GM23338 (cell line): ENCODE measurements around the gene PYM1. TPM values are rescaled to one million over a fixed set of nuclear protein-coding genes. Genes with fewer than 3 reads are reported as not detected.

Experiments
- ATAC-seq: fragments of 200-7000 bp; cut with Tn5 transposase; 3 replicates; pipeline ENCODE4 v1.9.1; 2020
- DNase-seq: peaks from one replicate; pipeline ENCODE4 v3.0.0-alpha.2; 2015; ENCODE audit warnings: low spot score
- H2AFZ ChIP-seq: fragments of 200-600 bp; sonication (generic); 2 replicates; pipeline ENCODE4 v1.8.0; 2016; ENCODE audit warnings: antibody characterized with exemption, mild to moderate bottlenecking, moderate library complexity
- H3F3A ChIP-seq: fragments of 200-600 bp; sonication (generic); replicated peaks from 2 replicates; pipeline ENCODE4 v1.8.0; 2017; ENCODE audit warnings: antibody characterized with exemption, mixed run types, low read depth
- H3K27ac ChIP-seq: fragments of 200-600 bp; sonication (generic); 2 replicates; pipeline ENCODE4 v1.6.1; 2016; ENCODE audit warnings: low read depth
- H3K27me3 ChIP-seq: fragments of 200-600 bp; sonication (generic); 2 replicates; pipeline ENCODE4 v1.8.0; 2016; ENCODE audit warnings: mild to moderate bottlenecking, mixed run types, moderate library complexity; ENCODE audit not compliant: insufficient read depth
- H3K36me3 ChIP-seq: fragments of 200-600 bp; sonication (generic); 2 replicates; pipeline ENCODE4 v1.8.0; 2016; ENCODE audit warnings: mild to moderate bottlenecking; ENCODE audit not compliant: insufficient read depth
- H3K4me1 ChIP-seq: fragments of 200-600 bp; sonication (generic); 2 replicates; pipeline ENCODE4 v1.8.0; 2016; ENCODE audit warnings: mild to moderate bottlenecking, moderate library complexity; ENCODE audit not compliant: insufficient read depth
- H3K4me2 ChIP-seq: fragments of 200-600 bp; sonication (generic); 2 replicates; pipeline ENCODE4 v1.7.1; 2017; ENCODE audit warnings: mixed run types
- H3K4me3 ChIP-seq: fragments of 200-600 bp; sonication (generic); 2 replicates; pipeline ENCODE4 v1.6.1; 2016; ENCODE audit warnings: mixed run types
- H3K79me2 ChIP-seq: fragments of 200-600 bp; sonication (generic); replicated peaks from 2 replicates; pipeline ENCODE4 v1.8.0; 2017; ENCODE audit warnings: mild to moderate bottlenecking; ENCODE audit not compliant: insufficient read depth
- H3K9me2 ChIP-seq: fragments of 200-600 bp; sonication (generic); 2 replicates; pipeline ENCODE4 v1.8.0; 2017; ENCODE audit not compliant: insufficient read depth
- H4K20me1 ChIP-seq: fragments of 200-600 bp; sonication (generic); replicated peaks from 2 replicates; pipeline ENCODE4 v1.8.0; 2017; ENCODE audit warnings: mild to moderate bottlenecking; ENCODE audit not compliant: insufficient read depth
- H3K27ac Mint-ChIP-seq: 2 replicates; pipeline ENCODE4 v1.8.0; 2020; ENCODE audit warnings: inconsistent platforms, mild to moderate bottlenecking, moderate library complexity, mixed read lengths
- H3K27me3 Mint-ChIP-seq: 3 replicates; pipeline ENCODE4 v1.8.0; 2022; ENCODE audit warnings: low read depth, mild to moderate bottlenecking, moderate library complexity, mixed read lengths, inconsistent platforms; ENCODE audit not compliant: insufficient read depth, poor library complexity
- H3K36me3 Mint-ChIP-seq: 3 replicates; pipeline ENCODE4 v1.8.0; 2021; ENCODE audit warnings: low read depth, mild to moderate bottlenecking, inconsistent platforms, moderate library complexity, mixed read lengths
- H3K4me1 Mint-ChIP-seq: 3 replicates; pipeline ENCODE4 v1.8.0; 2020; ENCODE audit warnings: mild to moderate bottlenecking, inconsistent platforms, mixed read lengths
- H3K4me3 Mint-ChIP-seq: 3 replicates; pipeline ENCODE4 v1.8.0; 2021; ENCODE audit warnings: moderate library complexity, mild to moderate bottlenecking, inconsistent platforms, mixed read lengths
- H3K9me3 Mint-ChIP-seq: 3 replicates; pipeline ENCODE4 v1.8.0; 2020; ENCODE audit warnings: moderate library complexity, mild to moderate bottlenecking, inconsistent platforms, mixed read lengths
- CREB1 ChIP-seq: fragments of 250-450 bp; sonication (Bioruptor Pico); IDR thresholded peaks from 2 replicates; pipeline ENCODE4 v1.5.0; 2020; ENCODE audit warnings: low read depth, mild to moderate bottlenecking, moderate library complexity
- EZH2 ChIP-seq: fragments of 200-600 bp; sonication (generic); IDR thresholded peaks from one replicate; pipeline ENCODE4 v1.8.0; 2017; ENCODE audit warnings: antibody characterized with exemption, mild to moderate bottlenecking, low read depth; ENCODE audit not compliant: unreplicated experiment
- EZH2phosphoT487 ChIP-seq: fragments of 200-600 bp; sonication (generic); IDR thresholded peaks from one replicate; pipeline ENCODE4 v1.8.1; 2018; ENCODE audit warnings: antibody characterized with exemption; ENCODE audit not compliant: unreplicated experiment
- JUNB ChIP-seq: IDR thresholded peaks from one replicate; pipeline ENCODE4 v1.6.1; 2016; ENCODE audit warnings: antibody characterized with exemption; ENCODE audit not compliant: unreplicated experiment
- NANOG ChIP-seq: IDR thresholded peaks from 2 replicates; pipeline ENCODE4 v1.6.1; 2016; ENCODE audit warnings: antibody characterized with exemption, borderline replicate concordance
- POLR2AphosphoS5 ChIP-seq: IDR thresholded peaks from 2 replicates; pipeline ENCODE4 v1.6.1; 2016; ENCODE audit warnings: antibody characterized with exemption, low read depth
- STAT1 ChIP-seq: IDR thresholded peaks from one replicate; pipeline ENCODE4 v1.6.1; 2016; ENCODE audit warnings: antibody characterized with exemption; ENCODE audit not compliant: unreplicated experiment
- ZNF114 ChIP-seq: fragments of 250-450 bp; sonication (Bioruptor Pico); IDR thresholded peaks from 2 replicates; pipeline ENCODE4 v1.5.0; 2020; ENCODE audit warnings: mild to moderate bottlenecking, moderate library complexity
- ZNF331 ChIP-seq: fragments of 250-450 bp; sonication (Bioruptor Pico); IDR thresholded peaks from 2 replicates; pipeline ENCODE4 v1.5.0; 2020; ENCODE audit warnings: low read depth, mild to moderate bottlenecking, moderate library complexity
- polyA plus RNA-seq: library from polyadenylated mRNA; unstranded; fragments of >200 nt; fragmentation: Nextera tagmentation; extraction: Ambion mirVana; gene quantifications from 2 replicates; pipeline ENCODE4 v1.2.1, GENCODE V29; 2016
- total RNA-seq: library from RNA; depleted of rRNA; stranded (reverse); fragments of >200 nt; shearing (Covaris generic); gene quantifications from 2 replicates; pipeline ENCODE4 v1.2.3, GENCODE V29; 2014
- TF ChIP-seq, protein P1 (sequence below), 2 experiments: fragments of 200-600 bp in 1 of 2; sonication (generic) in 1 of 2; conservative IDR thresholded peaks; 2 replicates each; pipeline versions ENCODE4 v1.5.1 to v1.6.1; 2016 to 2017; ENCODE audit warnings: antibody characterized with exemption in 2 of 2, low read depth in 2 of 2, mild to moderate bottlenecking in 2 of 2, moderate library complexity in 1 of 2
- TF ChIP-seq, protein P2 (sequence below): IDR thresholded peaks from 2 replicates; pipeline ENCODE4 v1.6.1; 2016; ENCODE audit warnings: antibody characterized with exemption
- TF ChIP-seq, protein P3 (sequence below): fragments of 250-450 bp; sonication (Bioruptor Pico); IDR thresholded peaks from 2 replicates; pipeline ENCODE4 v1.5.0; 2020; ENCODE audit warnings: mild to moderate bottlenecking, moderate library complexity
- TF ChIP-seq, protein P4 (sequence below): IDR thresholded peaks from one replicate; pipeline ENCODE4 v1.6.1; 2018; ENCODE audit warnings: antibody characterized with exemption; ENCODE audit not compliant: unreplicated experiment

The PYM1 gene
- total and polyA plus RNA-seq, 2 experiments from 2014 or later, result 70.2 to 150 TPM

DNA sequence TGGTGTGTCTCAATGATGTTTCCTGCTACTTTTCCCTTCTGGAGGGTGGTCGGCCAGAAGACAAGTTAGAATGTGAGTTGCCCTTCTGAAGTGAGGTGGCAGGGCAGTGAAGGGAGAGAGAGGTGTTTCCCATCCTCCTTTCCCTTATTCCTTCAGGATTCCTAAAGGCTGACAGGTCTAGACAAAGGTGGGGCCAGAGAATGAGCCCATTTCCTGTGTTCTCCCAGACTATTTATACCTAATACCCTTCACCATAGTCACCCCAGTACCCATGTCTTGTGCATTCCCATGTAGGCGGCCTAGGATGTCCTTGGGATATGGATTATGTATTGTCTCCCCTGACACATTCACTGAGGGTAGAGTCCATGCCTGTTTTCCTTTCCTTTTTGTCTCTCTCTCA lies 10.3 kb upstream of the PYM1 start:
- TF ChIP-seq, protein P1, sequence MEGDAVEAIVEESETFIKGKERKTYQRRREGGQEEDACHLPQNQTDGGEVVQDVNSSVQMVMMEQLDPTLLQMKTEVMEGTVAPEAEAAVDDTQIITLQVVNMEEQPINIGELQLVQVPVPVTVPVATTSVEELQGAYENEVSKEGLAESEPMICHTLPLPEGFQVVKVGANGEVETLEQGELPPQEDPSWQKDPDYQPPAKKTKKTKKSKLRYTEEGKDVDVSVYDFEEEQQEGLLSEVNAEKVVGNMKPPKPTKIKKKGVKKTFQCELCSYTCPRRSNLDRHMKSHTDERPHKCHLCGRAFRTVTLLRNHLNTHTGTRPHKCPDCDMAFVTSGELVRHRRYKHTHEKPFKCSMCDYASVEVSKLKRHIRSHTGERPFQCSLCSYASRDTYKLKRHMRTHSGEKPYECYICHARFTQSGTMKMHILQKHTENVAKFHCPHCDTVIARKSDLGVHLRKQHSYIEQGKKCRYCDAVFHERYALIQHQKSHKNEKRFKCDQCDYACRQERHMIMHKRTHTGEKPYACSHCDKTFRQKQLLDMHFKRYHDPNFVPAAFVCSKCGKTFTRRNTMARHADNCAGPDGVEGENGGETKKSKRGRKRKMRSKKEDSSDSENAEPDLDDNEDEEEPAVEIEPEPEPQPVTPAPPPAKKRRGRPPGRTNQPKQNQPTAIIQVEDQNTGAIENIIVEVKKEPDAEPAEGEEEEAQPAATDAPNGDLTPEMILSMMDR (conservative IDR thresholded peaks at IDR 0.05; ENCODE audit: low read depth in 2 of 2), result no peak
- no peak for TF ChIP-seq POLR2AphosphoS5
- TF ChIP-seq EZH2phosphoT487, result no peak
- no peak for TF ChIP-seq JUNB
- TF ChIP-seq, protein P2, sequence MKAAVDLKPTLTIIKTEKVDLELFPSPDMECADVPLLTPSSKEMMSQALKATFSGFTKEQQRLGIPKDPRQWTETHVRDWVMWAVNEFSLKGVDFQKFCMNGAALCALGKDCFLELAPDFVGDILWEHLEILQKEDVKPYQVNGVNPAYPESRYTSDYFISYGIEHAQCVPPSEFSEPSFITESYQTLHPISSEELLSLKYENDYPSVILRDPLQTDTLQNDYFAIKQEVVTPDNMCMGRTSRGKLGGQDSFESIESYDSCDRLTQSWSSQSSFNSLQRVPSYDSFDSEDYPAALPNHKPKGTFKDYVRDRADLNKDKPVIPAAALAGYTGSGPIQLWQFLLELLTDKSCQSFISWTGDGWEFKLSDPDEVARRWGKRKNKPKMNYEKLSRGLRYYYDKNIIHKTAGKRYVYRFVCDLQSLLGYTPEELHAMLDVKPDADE, result no peak
- TF ChIP-seq, protein P3, sequence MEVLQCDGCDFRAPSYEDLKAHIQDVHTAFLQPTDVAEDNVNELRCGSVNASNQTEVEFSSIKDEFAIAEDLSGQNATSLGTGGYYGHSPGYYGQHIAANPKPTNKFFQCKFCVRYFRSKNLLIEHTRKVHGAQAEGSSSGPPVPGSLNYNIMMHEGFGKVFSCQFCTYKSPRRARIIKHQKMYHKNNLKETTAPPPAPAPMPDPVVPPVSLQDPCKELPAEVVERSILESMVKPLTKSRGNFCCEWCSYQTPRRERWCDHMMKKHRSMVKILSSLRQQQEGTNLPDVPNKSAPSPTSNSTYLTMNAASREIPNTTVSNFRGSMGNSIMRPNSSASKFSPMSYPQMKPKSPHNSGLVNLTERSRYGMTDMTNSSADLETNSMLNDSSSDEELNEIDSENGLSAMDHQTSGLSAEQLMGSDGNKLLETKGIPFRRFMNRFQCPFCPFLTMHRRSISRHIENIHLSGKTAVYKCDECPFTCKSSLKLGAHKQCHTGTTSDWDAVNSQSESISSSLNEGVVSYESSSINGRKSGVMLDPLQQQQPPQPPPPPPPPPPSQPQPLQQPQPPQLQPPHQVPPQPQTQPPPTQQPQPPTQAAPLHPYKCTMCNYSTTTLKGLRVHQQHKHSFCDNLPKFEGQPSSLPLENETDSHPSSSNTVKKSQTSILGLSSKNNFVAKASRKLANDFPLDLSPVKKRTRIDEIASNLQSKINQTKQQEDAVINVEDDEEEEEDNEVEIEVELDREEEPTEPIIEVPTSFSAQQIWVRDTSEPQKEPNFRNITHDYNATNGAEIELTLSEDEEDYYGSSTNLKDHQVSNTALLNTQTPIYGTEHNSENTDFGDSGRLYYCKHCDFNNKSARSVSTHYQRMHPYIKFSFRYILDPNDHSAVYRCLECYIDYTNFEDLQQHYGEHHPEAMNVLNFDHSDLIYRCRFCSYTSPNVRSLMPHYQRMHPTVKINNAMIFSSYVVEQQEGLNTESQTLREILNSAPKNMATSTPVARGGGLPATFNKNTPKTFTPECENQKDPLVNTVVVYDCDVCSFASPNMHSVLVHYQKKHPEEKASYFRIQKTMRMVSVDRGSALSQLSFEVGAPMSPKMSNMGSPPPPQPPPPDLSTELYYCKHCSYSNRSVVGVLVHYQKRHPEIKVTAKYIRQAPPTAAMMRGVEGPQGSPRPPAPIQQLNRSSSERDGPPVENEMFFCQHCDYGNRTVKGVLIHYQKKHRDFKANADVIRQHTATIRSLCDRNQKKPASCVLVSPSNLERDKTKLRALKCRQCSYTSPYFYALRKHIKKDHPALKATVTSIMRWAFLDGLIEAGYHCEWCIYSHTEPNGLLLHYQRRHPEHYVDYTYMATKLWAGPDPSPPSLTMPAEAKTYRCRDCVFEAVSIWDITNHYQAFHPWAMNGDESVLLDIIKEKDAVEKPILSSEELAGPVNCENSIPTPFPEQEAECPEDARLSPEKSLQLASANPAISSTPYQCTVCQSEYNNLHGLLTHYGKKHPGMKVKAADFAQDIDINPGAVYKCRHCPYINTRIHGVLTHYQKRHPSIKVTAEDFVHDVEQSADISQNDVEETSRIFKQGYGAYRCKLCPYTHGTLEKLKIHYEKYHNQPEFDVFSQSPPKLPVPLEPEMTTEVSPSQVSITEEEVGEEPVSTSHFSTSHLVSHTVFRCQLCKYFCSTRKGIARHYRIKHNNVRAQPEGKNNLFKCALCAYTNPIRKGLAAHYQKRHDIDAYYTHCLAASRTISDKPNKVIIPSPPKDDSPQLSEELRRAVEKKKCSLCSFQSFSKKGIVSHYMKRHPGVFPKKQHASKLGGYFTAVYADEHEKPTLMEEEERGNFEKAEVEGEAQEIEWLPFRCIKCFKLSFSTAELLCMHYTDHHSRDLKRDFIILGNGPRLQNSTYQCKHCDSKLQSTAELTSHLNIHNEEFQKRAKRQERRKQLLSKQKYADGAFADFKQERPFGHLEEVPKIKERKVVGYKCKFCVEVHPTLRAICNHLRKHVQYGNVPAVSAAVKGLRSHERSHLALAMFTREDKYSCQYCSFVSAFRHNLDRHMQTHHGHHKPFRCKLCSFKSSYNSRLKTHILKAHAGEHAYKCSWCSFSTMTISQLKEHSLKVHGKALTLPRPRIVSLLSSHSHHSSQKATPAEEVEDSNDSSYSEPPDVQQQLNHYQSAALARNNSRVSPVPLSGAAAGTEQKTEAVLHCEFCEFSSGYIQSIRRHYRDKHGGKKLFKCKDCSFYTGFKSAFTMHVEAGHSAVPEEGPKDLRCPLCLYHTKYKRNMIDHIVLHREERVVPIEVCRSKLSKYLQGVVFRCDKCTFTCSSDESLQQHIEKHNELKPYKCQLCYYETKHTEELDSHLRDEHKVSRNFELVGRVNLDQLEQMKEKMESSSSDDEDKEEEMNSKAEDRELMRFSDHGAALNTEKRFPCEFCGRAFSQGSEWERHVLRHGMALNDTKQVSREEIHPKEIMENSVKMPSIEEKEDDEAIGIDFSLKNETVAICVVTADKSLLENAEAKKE, result no peak
- TF ChIP-seq, protein P4, sequence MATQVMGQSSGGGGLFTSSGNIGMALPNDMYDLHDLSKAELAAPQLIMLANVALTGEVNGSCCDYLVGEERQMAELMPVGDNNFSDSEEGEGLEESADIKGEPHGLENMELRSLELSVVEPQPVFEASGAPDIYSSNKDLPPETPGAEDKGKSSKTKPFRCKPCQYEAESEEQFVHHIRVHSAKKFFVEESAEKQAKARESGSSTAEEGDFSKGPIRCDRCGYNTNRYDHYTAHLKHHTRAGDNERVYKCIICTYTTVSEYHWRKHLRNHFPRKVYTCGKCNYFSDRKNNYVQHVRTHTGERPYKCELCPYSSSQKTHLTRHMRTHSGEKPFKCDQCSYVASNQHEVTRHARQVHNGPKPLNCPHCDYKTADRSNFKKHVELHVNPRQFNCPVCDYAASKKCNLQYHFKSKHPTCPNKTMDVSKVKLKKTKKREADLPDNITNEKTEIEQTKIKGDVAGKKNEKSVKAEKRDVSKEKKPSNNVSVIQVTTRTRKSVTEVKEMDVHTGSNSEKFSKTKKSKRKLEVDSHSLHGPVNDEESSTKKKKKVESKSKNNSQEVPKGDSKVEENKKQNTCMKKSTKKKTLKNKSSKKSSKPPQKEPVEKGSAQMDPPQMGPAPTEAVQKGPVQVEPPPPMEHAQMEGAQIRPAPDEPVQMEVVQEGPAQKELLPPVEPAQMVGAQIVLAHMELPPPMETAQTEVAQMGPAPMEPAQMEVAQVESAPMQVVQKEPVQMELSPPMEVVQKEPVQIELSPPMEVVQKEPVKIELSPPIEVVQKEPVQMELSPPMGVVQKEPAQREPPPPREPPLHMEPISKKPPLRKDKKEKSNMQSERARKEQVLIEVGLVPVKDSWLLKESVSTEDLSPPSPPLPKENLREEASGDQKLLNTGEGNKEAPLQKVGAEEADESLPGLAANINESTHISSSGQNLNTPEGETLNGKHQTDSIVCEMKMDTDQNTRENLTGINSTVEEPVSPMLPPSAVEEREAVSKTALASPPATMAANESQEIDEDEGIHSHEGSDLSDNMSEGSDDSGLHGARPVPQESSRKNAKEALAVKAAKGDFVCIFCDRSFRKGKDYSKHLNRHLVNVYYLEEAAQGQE, result no peak
- TF ChIP-seq CREB1 (CRISPR knock-in tag), result no peak
- no peak for TF ChIP-seq STAT1
- TF ChIP-seq NANOG, result no peak
- TF ChIP-seq EZH2, result no peak
- no peak for TF ChIP-seq ZNF114 (CRISPR knock-in tag)
- no peak for TF ChIP-seq ZNF331 (CRISPR knock-in tag)
- Mint-ChIP-seq H3K27ac (no peak overlapping the region), H3K4me3 (no peak overlapping the region), H3K9me3 (no peaks in the 10 kb centered on the region), H3K4me1 (peaks cover 9% of the 10 kb centered on the region), H3K36me3 (no peaks in the 10 kb centered on the region), H3K27me3 (peaks cover 20% of the 10 kb centered on the region)
- Histone ChIP-seq H3K4me1 (peaks cover 10% of the 10 kb centered on the region), H3K27me3 (peaks cover 26% of the 10 kb centered on the region), H3K79me2 (no peaks in the 10 kb centered on the region), H3K36me3 (no peaks in the 10 kb centered on the region), H2AFZ (no peak overlapping the region), H3F3A (no peaks in the 10 kb centered on the region), H3K27ac (no peak overlapping the region), H4K20me1 (no peaks in the 10 kb centered on the region), H3K4me3 (no peak overlapping the region), H3K9me2 (no peaks in the 10 kb centered on the region), H3K4me2 (no peak overlapping the region)
- DNase-seq (no peak), ATAC-seq (no peak)
